GM21367 (cell line): ENCODE data around the gene AXIN1.

Experiments used
- ATAC-seq: cut with Tn5 transposase; IDR thresholded peaks from one replicate; pipeline ENCODE4 v1.9.1; 2021; ENCODE audit not compliant: unreplicated experiment

The AXIN1 gene

GRCh38 chr16:283033-283805 lies 69.3 kb downstream of the AXIN1 start, which contains the start of gene PDIA2:
Gene PDIA2, plus strand, starts transcription at chr16:283164. Its CDS starts 6 bp downstream, at chr16:283170.
- ATAC-seq: no peak

DNA sequence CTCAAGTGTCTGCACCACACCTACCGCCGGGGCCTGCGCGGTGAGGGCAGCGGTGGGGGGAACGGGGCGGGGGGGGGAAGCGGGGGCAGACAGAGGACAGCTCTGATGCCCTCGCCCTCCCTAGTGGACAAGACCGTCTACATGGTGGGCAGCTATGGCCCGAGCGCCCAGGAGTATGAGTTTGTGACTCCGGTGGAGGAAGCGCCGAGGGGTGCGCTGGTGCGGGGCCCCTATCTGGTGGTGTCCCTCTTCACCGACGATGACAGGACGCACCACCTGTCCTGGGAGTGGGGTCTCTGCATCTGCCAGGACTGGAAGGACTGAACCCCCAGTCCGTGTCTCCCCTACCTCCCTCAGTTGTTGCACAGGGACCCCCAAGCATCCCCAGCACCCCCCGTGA lies 70.0 kb downstream of the AXIN1 start:
- ATAC-seq: no peak

GRCh38 chr16:281660-282255 lies 70.8 kb downstream of the AXIN1 start:
- ATAC-seq: no peak

DNA sequence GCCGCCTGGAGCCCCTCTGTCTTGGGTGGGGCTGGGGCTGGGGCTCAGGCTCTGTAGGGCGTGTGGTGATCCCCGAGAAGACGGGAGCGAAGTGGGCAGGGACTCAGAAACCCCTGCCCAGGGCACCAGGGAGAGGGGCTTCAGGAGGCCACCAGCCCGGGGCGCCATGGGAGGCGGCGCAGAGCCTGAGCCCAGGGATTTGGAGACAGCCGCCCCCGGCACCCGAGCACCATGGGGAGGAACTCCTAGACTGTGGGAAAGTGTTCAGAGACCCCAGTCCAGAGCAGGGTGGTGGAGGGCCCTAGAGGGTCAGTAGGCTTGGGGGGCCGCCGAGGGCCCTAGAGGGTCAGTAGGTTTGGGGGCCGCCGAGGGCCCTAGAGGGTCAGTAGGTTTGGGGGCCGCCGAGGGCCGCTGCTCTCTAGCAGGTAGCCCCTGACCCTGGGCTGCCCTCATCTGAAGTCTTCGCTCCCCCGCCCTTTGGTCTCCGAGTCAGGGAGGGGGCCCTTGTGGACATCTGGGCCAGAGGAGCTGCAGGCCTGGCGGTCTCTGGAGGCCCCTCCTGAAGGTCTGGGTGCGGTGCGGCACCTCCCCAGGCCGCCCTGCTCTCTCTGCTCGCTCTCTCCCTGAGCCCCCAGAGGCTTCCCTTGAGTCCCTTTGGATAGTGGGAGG lies 71.4 kb downstream of the AXIN1 start:
- ATAC-seq: no peak

DNA sequence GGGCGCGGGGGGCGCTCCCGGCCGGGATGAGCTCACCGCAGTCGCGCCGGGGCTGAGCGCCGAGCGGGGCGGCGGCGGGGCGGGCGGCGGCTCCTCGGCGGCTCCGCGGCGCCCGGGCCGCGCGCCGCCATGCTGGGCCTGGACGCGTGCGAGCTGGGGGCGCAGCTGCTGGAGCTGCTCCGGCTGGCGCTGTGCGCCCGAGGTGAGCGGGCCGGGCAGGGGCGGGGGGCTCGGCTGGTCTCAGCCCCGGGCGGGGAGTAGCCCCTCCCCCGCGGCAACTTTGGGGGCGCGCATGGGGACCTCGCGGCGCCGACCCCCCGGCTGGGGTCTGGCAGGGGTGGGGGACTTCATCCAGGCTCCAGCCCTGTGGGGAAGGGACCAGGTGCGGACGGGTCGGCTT lies 72.0 kb downstream of the AXIN1 start, which contains the start of gene ARHGDIG:
Gene ARHGDIG, plus strand, starts transcription at position 40 of the 400 bp plus-strand sequence. Its CDS starts 90 bp downstream, at position 130.
- no peak for ATAC-seq

- ATAC-seq: no peak
Observed at GRCh38 chr16:280005-280460, 72.5 kb downstream of the AXIN1 start.

- ATAC-seq: no peak
Observed at GRCh38 chr16:279531-279930, 73.0 kb downstream of the AXIN1 start.

- no peak for ATAC-seq
Observed at GRCh38 chr16:278863-279366, 73.6 kb downstream of the AXIN1 start.

GRCh38 chr16:276426-277077 lies 76.0 kb downstream of the AXIN1 start:
- no peak for ATAC-seq

DNA sequence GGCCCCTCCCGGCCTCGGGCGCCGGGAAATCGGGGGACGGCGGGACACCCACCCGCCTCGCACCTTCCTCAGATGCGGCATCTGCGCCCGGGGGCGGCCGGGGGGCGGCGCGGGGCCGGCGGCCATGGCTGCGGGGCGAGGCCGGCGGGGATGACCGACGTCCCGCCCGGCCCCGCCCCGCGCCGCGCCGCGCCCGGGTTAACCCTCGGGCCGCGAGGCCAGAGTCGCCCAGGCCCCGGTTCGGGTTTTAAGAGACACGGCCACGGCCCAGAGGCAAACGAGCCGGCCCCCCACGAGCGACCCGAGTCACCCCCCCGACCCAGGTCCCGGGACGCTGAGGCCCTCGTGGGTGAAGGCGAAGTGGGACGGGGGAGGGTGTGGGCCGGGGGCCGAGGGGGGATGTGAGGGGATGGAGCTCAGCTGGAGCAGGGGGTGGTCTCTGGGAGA lies 76.7 kb downstream of the AXIN1 start, which contains the start of gene RGS11:
Gene RGS11, minus strand, starts transcription at position 159 of the 447 bp plus-strand sequence. Its CDS starts 33 bp downstream, at position 126.
- no peak for ATAC-seq

GRCh38 chr16:275041-275641 lies 77.4 kb downstream of the AXIN1 start:
- no peak for ATAC-seq

DNA sequence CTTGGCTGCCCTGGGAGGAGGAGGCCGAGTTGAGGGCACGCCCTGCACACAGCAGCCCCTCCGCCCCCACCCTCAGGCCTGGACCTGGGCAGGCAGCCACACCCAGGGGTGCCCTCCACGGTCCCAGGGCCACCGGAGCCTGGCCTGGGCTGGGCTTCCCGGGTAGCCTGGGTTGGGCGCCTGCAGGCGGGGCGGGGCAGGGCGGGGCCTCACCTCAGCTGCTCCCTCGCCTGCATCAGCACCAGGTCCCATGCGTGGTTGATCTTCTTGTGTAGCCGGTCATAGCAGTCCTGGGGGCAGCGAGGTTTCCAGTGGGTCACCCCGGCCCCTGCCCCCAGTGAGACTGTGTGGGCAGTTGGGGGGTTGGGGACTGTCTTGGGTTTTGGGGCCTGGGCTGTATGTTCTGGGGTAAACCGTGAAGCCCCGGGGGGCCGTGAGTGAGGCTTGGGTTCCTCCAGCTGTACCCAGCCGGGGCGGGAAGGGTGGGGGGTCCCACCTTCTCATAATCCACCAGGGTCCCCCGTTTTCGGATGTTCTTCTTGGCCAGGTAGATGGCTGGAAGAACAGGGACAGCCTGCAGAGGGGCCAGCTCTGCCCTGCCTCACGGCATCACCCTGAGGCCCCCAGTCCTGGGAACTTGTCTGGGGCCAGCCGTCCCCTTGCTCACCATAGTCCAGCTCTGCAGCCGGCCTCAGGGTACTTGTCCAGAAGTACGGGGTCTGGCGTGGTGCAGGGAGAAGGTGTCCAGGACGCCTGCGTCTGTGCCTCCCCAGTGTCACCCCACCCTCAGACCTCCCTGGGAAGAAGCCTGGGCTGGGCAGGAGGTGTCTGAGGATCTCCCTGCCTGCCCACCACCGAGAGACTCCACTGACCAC lies 78.7 kb downstream of the AXIN1 start:
- no peak for ATAC-seq

- ATAC-seq: no peak
Observed at GRCh38 chr16:272633-273546, 79.6 kb downstream of the AXIN1 start.

DNA sequence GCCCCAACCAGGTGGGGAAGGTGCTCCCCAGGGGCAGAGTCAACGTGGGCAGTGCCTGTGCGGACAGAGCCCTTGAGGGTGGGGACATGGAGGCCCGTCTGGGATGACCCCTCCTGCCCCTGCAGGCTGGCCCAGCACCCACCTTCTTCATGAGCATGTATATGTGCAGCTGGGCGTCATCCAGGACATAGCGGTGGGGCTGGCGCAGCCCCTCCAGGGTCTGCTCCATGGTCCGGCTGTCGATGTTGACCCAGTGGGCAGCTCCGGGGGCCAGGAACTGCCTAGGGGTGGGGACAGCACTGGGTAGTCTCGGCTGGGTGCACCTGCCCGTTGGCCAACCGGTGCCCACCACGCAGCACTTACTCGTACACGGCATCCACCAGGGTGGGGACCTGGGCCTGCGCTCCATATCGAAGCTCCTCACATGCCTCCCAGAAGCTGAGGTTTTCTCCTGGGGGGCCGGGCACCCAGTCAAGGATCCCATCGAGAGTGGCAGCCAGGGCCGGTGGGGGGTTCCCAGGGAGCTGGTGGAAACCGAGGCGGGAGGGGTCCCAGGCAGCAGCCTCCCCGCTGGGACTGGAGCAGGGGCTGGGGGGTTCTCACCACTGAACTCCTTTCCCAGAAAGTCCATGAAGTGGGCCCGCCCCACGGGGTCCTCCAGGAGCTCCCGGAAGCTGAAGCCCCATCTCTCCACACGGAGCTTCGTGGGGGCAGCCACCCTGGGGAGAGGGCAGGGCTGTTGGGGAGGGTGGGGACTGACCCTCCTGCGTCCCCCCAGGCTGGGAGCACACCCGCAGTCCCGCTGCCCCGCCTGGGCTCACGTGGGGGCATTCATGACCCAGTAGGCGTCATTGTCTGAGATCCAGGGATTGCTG lies 81.9 kb downstream of the AXIN1 start:
- no peak for ATAC-seq

GRCh38 chr16:269061-269796 lies 83.3 kb downstream of the AXIN1 start:
- no peak for ATAC-seq

- ATAC-seq: no peak
Observed at GRCh38 chr16:268141-269053, 84.1 kb downstream of the AXIN1 start.
